HL-60 (cell line): ENCODE results near the gene PAPOLA.

Experiments used
- DNase-seq, 2 experiments: peaks; one replicate each; pipeline ENCODE4 v3.0.0-alpha.2; 2010 to 2020; ENCODE audit warnings: low read depth in 1 of 2, low spot score in 1 of 2
- H3K27ac ChIP-seq: fragments of 250-450 bp; sonication (Bioruptor Pico); replicated peaks from 2 replicates; pipeline ENCODE4 v1.5.1; 2020; ENCODE audit warnings: mild to moderate bottlenecking, moderate library complexity
- H3K27me3 ChIP-seq: fragments of 250-450 bp; sonication (Bioruptor Pico); 2 replicates; pipeline ENCODE4 v1.5.1; 2021; ENCODE audit warnings: mild to moderate bottlenecking, moderate library complexity; ENCODE audit not compliant: insufficient read depth, poor library complexity, severe bottlenecking
- H3K4me3 ChIP-seq: replicated peaks from 2 replicates; pipeline ENCODE4 v1.5.1; 2011; ENCODE audit warnings: mild to moderate bottlenecking, control low read depth, low read length; ENCODE audit not compliant: insufficient read depth
- CTCF ChIP-seq: IDR thresholded peaks from one replicate; pipeline ENCODE4 v1.5.1; 2011; ENCODE audit warnings: low read length, control low read depth, inconsistent platforms; ENCODE audit not compliant: insufficient read depth
- GABPA ChIP-seq: IDR thresholded peaks from 2 replicates; pipeline ENCODE4 v1.6.1; 2012; ENCODE audit warnings: low read depth
- POLR2AphosphoS5 ChIP-seq: IDR thresholded peaks from 2 replicates; pipeline ENCODE4 v1.6.1; 2012; ENCODE audit warnings: low read depth
- REST ChIP-seq: IDR thresholded peaks from 2 replicates; pipeline ENCODE4 v1.6.1; 2012; ENCODE audit warnings: low read depth; ENCODE audit not compliant: insufficient replicate concordance
- SPI1 ChIP-seq: IDR thresholded peaks from 2 replicates; pipeline ENCODE4 v1.6.1; 2012; ENCODE audit warnings: low read depth, mild to moderate bottlenecking, borderline replicate concordance

PAPOLA gene

GRCh38 chr14:96599076-96599475 lies 96.9 kb downstream of the PAPOLA start:
- H3K27ac ChIP-seq = no peak overlapping the region
- no peak overlapping the region for H3K4me3 ChIP-seq
- TF ChIP-seq POLR2AphosphoS5 = no peak
- TF ChIP-seq SPI1 = no peak
- TF ChIP-seq CTCF = no peak
- TF ChIP-seq GABPA = no peak
- no peak for TF ChIP-seq REST
- H3K27me3 ChIP-seq = no peaks in the 10 kb centered on the region
- DNase-seq = no peak

- Histone ChIP-seq H3K27ac (no peak overlapping the region), H3K4me3 (no peak overlapping the region), H3K27me3 (no peaks in the 10 kb centered on the region)
- DNase-seq = peak; percentile 5 to 8
- no peak for TF ChIP-seq POLR2AphosphoS5
- TF ChIP-seq REST = no peak
- TF ChIP-seq SPI1 = no peak
- TF ChIP-seq GABPA = no peak
- no peak for TF ChIP-seq CTCF
Measured at GRCh38 chr14:96602186-96602585, 100.0 kb downstream of the PAPOLA start.

GRCh38 chr14:96603350-96604255 lies 101.4 kb downstream of the PAPOLA start:
- H3K27ac ChIP-seq = no peak overlapping the region
- no peak for DNase-seq
- no peak overlapping the region for H3K4me3 ChIP-seq
- H3K27me3 ChIP-seq = no peaks in the 10 kb centered on the region
- TF ChIP-seq SPI1 = no peak
- TF ChIP-seq REST = no peak
- no peak for TF ChIP-seq CTCF
- no peak for TF ChIP-seq GABPA
- no peak for TF ChIP-seq POLR2AphosphoS5
